Measurements from ENCODE around the gene COA8.

COA8 gene

DNA sequence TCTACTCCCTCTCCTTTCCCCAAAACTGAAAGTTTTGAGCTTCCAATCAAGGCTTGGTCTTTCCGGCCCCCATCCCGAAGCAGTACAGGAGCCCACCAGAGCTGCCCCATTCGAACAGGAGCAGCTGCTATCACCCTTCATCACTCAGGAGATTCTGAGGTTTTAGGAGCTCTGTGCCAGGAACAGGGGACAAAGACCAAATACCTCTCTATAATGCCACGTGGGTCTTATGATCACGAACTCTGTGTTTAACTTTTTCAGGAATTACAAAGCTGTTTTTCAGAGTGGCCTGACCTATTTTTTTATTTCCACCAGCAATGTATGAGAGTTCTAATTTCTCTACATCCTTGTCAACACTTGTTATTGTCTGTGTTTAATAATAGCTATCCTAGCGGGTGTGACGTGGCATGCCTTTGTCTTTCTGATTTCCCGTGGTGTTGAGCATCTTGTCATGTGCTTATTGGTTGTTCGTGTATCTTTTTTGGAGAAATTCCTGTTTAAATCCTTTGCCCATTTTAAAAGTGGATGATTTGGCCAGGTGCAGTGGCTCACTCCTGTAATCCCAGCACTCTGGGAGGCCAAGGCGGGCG, 21.7 kb downstream of the COA8 start:
- no peak for DNase-seq (ENCODE audit: extremely low spot score)
- TF ChIP-seq, protein P1, sequence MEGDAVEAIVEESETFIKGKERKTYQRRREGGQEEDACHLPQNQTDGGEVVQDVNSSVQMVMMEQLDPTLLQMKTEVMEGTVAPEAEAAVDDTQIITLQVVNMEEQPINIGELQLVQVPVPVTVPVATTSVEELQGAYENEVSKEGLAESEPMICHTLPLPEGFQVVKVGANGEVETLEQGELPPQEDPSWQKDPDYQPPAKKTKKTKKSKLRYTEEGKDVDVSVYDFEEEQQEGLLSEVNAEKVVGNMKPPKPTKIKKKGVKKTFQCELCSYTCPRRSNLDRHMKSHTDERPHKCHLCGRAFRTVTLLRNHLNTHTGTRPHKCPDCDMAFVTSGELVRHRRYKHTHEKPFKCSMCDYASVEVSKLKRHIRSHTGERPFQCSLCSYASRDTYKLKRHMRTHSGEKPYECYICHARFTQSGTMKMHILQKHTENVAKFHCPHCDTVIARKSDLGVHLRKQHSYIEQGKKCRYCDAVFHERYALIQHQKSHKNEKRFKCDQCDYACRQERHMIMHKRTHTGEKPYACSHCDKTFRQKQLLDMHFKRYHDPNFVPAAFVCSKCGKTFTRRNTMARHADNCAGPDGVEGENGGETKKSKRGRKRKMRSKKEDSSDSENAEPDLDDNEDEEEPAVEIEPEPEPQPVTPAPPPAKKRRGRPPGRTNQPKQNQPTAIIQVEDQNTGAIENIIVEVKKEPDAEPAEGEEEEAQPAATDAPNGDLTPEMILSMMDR (IDR thresholded peaks at IDR 0.05; ENCODE audit: control extremely low read depth, extremely low read depth, low read depth, missing control alignments), result no peak
- ChIA-PET CTCF (interaction anchor here (0.5 to 1.4 kb wide), 4 partner anchors 10 to 32 kb away, joined by 3 to 5 read pairs (median 3); no protein-coding TSS in a partner anchor), POLR2A (no interaction called here)

DNA sequence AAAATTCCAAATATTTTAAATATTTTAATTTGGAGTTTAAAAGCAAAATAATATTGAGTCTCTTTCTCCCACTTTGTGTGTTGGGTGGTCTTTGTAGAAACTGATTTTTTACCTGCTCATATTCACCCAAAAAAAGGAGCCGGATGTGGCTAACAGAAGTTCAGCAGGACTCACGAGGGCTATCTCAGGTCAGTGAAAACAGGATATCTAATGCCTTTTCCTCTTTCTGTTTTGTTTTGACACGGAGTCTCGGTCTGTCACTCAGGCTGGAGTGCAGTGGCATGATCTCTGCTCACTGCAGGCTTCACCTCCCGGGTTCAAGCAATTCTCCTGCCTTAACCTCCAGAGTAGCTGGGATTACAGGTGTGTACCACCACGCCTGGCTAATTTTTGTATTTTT, 30.8 kb downstream of the COA8 start:
- POLR2A ChIA-PET, result no interaction called here
- CTCF ChIA-PET, result interaction anchor here (1.0 to 1.4 kb wide), 2 partner anchors 9 to 215 kb away, joined by 3 to 4 read pairs; no protein-coding TSS in a partner anchor
- peak; percentile 78 for DNase-seq (ENCODE audit: extremely low spot score)
- TF ChIP-seq, protein P1 (IDR thresholded peaks at IDR 0.05; ENCODE audit: control extremely low read depth, extremely low read depth, low read depth, missing control alignments), result no peak

DNA sequence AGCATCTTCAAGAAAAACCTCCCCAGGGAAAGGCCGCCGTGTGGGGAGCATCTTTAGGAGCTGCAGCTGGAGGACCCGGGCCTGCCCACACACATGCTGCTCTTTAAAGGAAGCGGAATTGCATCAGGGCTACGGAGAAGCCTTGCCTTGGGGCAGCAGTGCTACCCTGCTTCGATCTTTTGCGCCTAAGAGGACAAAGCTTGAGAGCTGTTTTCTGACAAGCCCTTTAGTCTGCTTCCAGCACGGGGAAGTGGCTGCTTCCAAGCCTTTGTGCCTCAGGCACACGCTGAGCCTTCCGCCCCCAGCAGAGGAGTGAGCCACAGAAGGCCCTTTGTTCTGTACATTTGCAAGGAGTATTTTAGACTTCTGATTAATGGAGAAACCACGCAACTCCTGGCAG, 31.5 kb downstream of the COA8 start:
- ChIA-PET POLR2A (no interaction called here), CTCF (interaction anchor here (1.0 to 1.4 kb wide), 3 partner anchors 10 to 215 kb away, joined by 3 to 4 read pairs (median 3); no protein-coding TSS in a partner anchor)
- DNase-seq (ENCODE audit: extremely low spot score), result no peak

DNA sequence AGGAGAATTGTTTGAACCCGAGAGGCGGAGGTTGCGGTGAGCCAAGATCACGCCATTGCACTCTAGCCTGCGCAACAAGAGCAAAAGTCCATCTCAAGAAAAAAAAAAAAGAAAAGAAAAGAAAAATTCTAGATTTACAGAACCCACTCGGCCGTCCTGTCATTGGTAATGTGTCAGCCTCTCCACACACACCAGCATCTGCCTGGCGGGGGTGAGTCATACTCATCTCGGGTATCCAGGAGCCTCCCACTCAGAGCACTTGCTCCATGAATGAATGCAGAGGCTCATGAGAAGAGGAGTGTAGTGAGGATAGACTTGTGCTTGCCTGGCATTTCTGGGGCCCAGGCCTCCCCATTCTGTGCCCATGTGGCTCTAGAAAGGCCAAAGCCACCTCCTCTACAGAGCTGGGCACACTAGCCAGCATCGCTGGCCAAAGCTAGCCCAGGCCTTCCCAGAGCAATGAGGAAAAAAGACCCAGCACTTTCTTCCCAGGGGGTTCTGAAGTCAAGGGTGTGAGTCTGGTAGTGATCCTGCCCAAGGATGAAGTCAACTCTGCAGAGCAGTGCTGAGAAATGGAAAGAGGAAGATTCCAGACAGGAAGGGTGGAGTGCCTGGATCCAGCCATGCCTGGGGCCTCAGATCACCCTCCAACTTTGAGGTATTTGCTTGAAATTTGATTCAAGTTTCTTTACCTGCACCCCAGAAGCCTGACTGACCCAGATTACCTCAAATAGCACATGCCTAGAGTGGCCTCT, 35.0 kb downstream of the COA8 start:
- POLR2A ChIA-PET, result no interaction called here
- CTCF ChIA-PET, result no interaction called here
- no peak for DNase-seq (ENCODE audit: extremely low spot score)
- TF ChIP-seq, protein P1 (IDR thresholded peaks at IDR 0.05; ENCODE audit: control extremely low read depth, extremely low read depth, low read depth, missing control alignments), result no peak

More for the DNA sequence above, 31.5 kb downstream of the COA8 start:
- TF ChIP-seq, protein P1 (IDR thresholded peaks at IDR 0.05; ENCODE audit: control extremely low read depth, extremely low read depth, low read depth, missing control alignments), result no peak

DNA sequence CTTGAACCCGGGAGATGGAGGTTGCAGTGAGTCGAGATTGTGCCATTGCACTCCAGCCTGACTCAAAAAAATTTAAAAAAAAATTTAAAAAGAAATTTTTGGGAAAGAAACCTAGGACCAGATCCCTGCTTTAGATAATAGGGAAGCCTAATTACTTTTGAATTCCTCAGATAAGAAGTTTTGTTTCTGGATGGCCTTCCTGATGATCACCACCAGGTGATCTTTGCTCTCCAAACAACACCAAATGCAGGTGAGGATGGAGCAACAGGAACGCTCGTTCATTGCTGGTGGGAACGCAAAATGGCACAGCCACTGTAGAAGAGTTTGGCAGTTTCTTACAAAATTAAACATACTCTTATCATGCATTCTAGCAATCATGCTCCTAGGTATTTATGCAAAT, 37.7 kb downstream of the COA8 start:
- TF ChIP-seq, protein P1 (IDR thresholded peaks at IDR 0.05; ENCODE audit: control extremely low read depth, extremely low read depth, low read depth, missing control alignments), result no peak
- CTCF ChIA-PET, result no interaction called here
- DNase-seq (ENCODE audit: extremely low spot score), result no peak
- POLR2A ChIA-PET, result interaction anchor here (0.5 kb wide), 1 partner anchor 280 kb away, joined by 4 read pairs; no protein-coding TSS in a partner anchor

DNA sequence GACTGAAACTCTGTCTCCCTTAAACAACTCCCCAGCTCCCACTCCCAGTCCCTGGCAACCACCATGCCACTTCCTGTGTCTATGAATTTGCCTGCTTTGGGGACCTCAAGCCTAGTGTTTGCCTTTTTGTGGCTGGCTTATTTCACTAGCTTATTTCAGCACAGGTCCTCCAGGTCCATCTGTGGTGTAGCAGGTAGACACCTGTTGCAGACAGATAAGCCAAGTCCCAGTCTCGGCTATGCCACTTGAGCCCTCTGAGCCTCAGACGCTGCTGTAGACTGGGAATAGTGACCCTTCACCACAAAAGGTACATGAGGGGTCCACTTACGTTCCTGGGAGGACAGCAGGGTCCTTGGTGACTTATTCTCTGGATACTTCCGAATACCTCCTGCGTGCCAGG, 41.9 kb downstream of the COA8 start:
- CTCF ChIA-PET, result interaction anchor here (1.0 kb wide), 1 partner anchor 21 kb away, joined by 3 read pairs; no protein-coding TSS in a partner anchor

More for the DNA sequence above, 41.9 kb downstream of the COA8 start:
- DNase-seq (ENCODE audit: extremely low spot score), result no peak
- TF ChIP-seq, protein P1 (IDR thresholded peaks at IDR 0.05; ENCODE audit: control extremely low read depth, extremely low read depth, low read depth, missing control alignments), result no peak
- POLR2A ChIA-PET, result no interaction called here
